LNCAP (cell line): ENCODE data around the gene KRTAP12-3.
"Not testable (repeated sequence)": the region's sequence is repeated elsewhere in the genome, so short reads cannot be mapped to it uniquely, and the experiment has no call there.

Experiments used
- CTCF ChIP-seq: fragments of 450-650 bp; IDR thresholded peaks from 2 replicates; pipeline ENCODE4 v1.5.1; 2017; ENCODE audit warnings: mild to moderate bottlenecking

KRTAP12-3 gene

GRCh38 chr21:44694776-44695175, 37.0 kb downstream of the KRTAP12-3 start:
- no peak for TF ChIP-seq CTCF

- no peak for TF ChIP-seq CTCF
These were observed 37.5 kb downstream of the KRTAP12-3 start for GRCh38 chr21:44695184-44695583.

- no peak for TF ChIP-seq CTCF
These were observed 37.9 kb downstream of the KRTAP12-3 start for GRCh38 chr21:44695641-44696040.

- TF ChIP-seq CTCF = no peak
These were observed 38.8 kb downstream of the KRTAP12-3 start for GRCh38 chr21:44696572-44696971.

- not testable (repeated sequence) for TF ChIP-seq CTCF
These were observed 39.6 kb downstream of the KRTAP12-3 start, which contains the start of gene KRTAP10-12 for GRCh38 chr21:44697172-44697810. TSS of gene KRTAP10-12 (plus strand) at chr21:44697172. CDS start at chr21:44697202, 30 bp downstream.

- no peak for TF ChIP-seq CTCF
These were observed 40.3 kb downstream of the KRTAP12-3 start for GRCh38 chr21:44697811-44698734.

GRCh38 chr21:44699502-44700001, 41.8 kb downstream of the KRTAP12-3 start:
- no peak for TF ChIP-seq CTCF
